HG03159 (cell line): Measurements from ENCODE around the gene MRPS16.

ENCODE experiments used
- ATAC-seq: cut with Tn5 transposase; IDR thresholded peaks from one replicate; pipeline ENCODE4 v1.9.1; 2021; ENCODE audit warnings: mild to moderate bottlenecking, moderate library complexity; ENCODE audit not compliant: unreplicated experiment

MRPS16 gene

GRCh38 chr10:73205081-73205480 is 47.4 kb downstream of the MRPS16 start:
- no peak for ATAC-seq
